NCI-H1092 (cell line): ENCODE results near the gene ACBD6.

ENCODE experiments used
- DNase-seq: peaks from one replicate; lab custom pipeline; 2025; lab: John Stamatoyannopoulos, UW

Gene ACBD6

DNA sequence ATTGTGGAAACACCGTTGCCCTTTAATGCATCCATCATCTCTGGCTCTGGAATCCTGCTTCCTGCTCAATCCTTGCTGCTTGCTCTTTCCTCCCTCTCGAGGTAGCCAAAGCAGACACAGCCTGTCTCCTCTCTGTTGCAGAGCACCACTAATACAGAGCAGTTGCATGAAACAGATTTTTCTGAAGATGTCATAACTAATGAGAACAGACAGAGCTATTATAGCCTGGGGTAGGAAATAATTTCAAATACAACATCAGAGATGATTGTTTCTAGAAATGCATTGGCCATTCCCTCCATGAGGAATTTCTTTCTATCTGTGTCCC lies 23.3 kb upstream of the ACBD6 start:
- no peak for DNase-seq

DNA sequence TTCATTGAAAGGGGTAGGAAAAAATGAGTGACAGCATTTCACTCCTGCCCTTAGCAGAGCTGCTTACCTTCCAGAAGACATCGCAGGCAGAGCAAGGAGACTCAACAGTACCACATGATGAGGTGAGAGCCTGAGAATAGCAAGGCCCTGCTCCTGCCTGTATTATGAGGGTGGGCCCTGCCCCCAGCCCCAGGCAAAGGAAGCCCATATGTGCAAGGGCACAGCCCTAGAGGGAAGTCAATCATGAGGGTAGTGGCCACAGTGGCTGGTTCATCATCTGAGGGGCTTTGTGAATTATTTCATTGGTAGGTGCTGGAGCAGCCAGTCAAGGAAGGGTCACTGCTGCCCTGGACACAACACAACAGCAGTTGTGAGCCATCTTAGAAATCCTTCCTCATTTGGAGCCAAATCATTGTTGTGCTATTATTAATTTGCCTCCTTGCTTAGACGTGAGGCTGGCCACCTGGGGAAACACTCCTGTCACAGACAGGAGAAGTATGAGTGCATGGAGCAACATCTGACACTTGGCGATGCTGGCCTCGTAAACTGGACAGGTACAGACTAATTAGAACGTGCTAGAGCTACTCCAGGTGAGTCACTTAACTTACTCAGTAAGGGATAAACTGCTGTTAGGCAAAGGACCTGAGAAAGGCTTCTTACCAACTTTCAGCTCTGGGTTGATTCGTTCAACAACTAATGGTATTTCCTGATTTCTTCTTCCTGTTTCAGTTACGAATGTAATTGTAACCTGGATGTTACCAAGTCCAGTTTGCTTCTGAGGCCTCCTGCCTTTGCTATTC lies 22.7 kb upstream of the ACBD6 start:
- DNase-seq, result no peak

DNA sequence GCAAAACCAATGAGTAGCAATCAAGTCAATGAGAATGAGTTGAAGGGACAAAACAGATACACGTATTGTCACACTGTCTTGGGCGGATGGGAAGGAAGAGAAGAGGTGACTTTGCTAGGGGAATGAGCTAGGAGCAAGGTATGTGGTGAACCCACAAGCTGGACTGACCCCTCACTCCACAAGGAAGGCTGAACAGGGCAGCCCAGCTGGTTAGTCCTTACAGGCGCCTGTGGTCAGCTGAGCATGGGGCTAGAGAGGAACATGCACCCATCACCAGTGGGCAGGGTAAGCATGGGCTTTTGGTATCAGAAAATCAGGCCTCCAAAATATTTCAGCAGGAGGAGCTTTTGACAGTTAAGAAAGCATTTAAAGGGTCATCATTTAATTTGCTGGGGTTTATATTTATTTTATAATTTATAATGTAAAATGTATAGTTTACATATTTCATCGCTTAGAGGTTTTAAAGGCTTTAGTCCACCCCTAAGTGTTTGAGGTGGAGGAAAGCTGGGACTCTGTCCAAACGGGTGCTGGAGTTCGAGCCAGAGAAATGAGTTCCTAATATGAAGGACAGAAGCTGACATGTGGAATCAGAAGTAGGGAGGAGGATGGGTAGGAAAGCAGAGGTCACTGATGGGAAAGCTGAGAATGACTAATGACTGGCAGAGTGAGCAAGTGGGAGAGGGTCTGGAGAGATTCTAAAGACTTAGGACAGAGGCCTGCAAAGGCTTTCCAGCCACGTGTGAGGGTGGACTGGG lies 22.0 kb upstream of the ACBD6 start:
- DNase-seq, result no peak

DNA sequence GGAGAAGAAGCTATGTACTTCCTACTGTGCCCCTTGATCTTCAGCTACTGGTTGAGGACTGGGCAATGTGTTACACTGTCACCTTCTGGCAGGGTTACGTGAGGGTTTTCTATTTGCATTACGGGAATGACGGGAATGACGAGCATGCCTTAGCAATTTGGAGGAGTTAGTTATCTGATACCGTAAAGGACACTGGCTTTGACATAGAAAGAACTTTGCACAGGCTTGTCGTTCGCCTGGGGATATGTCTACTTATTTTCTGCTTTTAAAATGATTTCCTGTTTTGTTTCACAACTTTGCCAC lies 19.8 kb upstream of the ACBD6 start:
- DNase-seq, result no peak

DNA sequence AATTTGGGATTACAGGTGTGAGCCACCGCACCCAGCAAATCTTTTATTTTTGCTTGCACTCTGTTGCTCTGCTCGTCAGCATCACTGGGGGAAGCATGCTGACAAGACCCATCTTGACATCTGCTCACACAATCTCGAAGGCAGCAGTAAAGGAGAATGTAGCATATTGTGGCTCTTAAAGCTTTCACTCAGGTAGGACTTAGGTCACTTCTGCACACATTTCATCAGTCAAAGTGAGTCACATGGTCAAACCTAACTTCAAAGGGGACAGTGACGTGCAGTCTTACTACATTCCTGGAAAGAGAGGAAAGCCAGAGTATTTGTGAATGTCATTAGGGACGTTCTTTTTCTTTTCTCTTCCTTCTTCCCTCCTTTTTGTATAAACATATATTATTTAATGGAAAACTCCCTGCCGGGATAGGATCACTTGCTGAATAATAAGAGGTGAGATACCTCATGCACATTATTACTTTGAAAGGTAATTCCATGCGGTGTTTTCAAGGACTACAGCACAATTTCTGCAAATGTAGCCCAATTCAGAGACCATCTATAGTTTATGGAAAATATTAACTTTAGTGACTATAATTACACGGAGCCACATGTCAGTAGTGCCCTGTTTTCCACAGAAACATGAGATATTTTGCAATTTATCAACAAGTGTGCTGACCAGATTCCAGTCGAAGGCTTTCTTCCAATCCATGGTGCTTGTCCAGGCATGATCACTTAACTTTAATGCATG lies 19.3 kb upstream of the ACBD6 start:
- DNase-seq, result no peak

DNA sequence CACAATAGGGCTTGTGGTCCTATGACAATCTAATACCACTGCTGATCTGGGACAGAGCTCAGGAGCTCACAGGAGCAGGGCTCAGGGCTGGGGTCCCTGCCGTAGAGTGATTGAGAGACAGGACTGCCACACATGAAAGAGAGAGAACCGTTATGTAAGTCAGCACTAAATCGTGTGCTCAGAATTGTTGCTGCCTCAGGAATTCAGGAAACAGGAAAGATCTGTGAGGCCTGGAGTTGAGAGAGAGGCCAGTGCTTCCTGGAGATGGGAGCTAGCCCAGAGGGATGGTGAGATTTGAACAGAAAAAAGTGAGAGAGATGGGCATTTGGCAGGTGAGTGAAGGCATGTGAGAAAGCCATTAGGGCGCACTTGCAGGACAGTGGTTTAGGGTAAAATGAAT lies 17.5 kb upstream of the ACBD6 start:
- DNase-seq, result no peak

DNA sequence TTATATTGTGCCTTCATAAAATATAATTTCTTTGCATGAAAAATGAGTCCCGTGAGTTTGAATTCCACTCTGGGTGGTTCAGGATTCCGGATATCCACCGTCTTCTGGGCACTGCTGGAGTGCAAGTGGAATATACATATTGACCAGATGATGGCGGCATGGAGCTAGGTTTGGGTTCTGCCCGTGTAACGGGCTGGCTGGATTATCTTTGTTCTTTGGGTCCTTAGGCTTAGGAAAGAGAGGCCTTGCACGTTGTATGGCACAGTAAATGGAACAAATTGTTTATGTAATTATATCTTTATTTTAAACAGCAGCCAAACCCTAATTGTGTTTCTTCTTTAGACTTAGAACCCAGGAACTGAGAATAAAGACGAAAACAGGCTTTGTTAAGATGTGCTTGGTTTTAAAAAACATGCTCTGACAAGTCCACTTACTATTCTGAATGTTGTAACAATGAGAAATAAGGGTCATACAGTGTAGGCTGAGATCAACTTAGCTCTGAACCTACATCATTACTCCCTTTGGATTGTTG lies 13.5 kb upstream of the ACBD6 start:
- peak; percentile 73 for DNase-seq

DNA sequence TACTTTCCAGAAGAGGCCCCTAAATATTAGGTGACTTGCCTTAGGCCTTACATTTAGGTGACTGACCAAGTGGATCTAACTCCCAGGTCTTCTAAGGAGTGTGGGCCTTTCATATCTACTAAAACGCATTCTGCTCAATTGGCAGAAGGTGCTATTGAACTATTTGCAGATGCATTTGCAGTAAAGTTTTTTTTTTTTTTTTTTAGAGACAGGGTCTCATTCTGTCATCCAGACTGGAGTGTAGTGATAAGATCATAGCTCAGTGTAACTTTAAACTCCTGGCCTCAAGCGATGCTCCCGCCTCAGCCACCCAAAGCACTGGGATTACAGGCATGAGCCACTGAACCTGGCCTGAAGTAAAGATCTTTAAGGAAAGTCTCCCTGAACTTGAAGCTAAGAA lies 13.0 kb upstream of the ACBD6 start:
- DNase-seq, result no peak

DNA sequence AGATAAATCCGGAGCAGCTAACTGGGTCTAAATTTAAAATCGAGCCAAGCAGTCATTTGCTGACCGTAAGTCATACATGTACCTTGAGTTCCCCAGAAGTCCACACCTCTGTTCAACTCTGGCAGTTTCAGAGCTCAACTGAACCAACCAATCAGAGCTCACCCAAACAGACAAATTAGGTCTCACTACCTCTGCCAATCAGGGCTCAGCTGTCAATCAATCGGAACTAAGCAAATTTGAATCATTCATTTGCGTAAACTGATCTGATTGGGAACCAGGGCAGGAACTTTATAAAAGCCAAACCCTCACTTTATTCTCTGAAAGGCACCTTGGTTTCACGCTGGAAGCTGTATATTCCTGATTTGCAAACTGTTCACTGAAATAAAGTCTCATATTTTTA lies 11.2 kb upstream of the ACBD6 start:
- no peak for DNase-seq

DNA sequence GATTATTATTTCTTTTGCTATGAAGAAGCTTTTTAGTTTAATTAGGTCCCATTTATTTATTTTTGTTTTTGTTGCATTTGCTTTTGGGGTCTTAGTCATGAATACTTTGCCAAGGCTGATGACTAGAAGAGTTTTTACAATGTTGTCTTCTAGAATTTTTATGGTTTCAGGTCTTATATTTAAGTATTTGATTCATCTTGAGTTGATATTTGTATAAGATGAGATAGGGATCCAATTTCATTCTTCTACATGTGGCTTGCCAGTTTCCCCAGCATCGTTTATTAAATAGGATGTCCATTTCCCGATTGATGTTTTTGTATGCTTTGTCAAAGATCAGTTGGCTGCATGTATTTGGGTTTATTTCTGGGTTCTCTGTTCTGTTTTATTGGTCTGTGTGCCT lies 8.5 kb upstream of the ACBD6 start:
- DNase-seq, result no peak

DNA sequence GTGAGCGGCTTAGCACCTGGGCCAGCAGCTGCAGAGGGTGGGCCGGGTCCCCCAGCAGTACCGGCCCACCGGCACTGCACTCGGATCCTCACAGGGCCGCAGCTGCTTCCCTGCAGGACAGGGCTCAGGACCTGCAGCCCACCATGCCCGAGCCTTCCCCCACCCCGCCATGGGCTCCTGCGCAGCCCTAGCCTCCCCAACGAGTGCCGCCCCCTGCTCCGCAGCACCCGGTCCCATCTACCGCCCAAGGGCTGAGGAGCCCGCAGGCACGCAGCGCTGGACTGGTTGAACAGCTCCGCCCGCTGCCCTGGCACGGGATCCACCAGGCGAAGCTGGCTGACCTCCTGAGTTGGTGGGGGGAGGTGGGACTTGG lies 6.3 kb upstream of the ACBD6 start:
- DNase-seq, result no peak

DNA sequence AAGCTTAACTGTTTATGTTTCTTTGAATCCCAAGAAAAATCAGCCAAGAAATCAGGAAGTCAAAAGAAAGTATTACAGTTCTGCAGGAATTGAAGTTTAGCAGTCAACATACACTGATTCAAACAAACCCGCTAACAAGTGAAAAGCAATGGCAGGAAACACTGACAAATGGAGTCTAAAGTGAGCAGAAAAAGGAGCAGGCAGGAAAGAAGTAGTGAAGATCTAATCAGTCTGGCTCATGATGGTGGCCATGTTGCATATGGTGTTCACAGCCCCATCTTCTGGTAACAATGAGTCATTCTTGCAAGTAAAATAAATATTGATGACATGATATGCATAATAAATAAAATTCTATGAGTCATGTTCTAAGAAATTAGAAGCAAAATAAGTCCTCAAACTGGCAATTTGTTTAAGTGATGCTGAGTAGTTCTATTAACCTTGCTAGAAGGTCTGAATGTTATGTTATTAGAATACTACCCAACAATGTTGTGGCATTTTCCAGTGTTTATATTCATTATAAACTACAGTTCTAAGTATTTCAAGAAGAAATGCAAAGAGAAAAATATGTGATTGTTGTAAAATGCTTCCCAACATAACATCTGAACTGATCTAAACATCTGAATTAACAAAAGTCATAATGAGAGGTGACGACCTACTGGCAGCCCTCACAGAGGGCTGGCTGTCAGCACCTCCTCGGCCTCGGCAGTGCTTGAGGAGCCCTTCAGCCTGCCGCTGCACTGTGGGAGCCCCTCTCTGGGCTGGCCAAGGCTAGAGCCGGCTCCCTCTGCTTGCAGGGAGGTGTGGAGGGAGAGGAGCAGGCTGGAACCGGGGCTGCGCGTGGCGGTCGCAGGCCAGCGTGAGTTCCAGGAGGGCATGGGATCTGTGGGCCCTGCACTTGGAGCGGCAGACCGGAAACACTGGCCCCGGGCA lies 5.7 kb upstream of the ACBD6 start:
- no peak for DNase-seq

DNA sequence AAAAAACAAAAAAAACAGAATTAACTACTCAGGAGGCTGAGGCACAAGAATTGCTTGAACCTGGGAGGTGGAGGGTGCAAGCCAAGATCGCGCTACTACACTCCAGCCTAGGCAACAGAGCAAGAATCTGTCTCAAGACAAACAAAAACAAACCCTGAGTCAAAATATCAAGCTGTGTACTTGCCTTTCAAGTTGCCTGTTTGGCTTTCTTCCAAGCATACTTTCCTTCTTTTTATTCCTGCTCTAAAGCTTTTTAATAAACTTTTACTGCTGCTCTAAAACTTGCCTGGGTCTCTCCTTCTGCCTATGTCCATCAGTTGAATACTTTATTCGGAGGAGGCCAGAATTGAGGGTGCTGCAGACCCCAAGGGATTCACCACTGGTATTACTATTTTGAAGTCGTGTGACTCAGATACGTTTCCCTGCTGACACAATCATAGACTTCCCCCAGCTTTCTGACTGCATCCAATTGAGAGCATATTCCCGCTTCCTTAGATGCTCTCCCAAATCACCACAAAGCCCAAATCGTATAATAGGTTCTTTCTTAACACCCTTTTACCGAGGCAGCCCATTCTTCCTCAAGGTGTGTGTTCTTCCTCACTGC lies 3.5 kb upstream of the ACBD6 start:
- DNase-seq, result no peak

DNA sequence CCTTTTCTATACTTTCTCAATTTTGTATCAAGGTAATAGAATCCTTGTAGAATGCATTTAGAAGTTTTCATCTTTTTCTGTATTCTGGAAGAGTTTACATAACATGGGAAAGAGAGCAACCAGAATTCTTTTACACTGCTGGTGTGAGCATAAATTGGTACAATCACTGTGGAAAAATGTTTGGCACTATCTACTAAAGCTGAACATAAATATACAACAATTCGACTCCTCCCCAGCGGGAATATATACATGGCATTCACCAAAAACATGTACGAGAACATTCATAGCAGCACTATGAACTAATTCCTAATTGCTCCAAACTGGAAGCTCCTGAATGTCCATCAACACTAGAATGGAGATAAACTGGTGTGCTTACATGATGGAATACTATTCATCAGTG lies 1.8 kb upstream of the ACBD6 start:
- no peak for DNase-seq

DNA sequence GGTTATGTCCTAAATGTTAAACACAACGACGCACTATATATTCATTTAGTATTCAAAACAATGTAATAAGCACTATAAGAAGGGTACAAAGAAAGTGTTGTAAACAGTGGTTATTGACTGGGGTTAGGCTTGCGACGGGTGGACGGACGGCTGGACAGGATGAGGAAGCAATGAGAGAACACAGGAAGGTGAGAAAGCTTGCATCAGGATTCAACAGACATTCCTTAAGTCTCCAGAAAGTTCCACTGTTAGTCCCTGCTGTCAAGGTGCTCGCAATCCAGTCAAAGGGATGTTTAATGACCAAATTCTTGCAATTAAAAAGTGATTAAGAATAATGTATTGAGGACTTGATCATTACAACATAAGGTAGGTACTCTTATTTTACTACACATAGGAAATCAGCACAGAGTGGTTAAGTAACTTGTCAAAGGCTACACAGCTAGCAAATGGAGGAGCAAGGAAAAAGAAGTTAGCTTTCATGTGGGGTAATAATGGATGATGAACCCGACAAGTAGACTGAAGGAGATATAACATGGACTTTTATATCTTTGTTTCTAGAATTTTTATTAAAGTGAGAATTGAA lies 994 bp upstream of the ACBD6 start:
- no peak for DNase-seq

DNA sequence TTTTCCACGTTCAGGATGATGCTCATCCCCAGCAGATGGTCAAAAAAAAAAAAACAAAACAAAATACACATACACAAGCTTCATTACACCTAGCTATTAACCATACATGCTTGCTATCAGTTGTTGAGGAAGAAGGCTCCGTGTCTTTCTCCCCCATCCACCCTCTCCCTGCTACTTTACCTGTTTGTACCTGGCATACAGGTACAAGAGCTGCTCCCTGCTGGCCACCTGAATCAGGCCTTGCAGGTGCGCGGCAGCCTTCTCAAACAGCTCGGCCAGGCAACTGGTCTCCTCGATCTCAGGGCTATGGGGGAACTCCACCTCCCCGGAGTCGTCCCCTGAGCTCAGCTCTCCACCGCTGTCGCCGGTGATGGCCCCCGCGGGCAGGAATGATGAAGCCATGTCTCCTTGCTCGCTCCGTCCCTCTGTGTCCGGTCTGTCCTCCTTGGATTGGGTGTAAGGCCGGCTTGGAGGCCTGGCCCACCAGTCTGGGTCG lies 464 bp downstream of the ACBD6 start:
- DNase-seq, result peak; percentile 77

DNA sequence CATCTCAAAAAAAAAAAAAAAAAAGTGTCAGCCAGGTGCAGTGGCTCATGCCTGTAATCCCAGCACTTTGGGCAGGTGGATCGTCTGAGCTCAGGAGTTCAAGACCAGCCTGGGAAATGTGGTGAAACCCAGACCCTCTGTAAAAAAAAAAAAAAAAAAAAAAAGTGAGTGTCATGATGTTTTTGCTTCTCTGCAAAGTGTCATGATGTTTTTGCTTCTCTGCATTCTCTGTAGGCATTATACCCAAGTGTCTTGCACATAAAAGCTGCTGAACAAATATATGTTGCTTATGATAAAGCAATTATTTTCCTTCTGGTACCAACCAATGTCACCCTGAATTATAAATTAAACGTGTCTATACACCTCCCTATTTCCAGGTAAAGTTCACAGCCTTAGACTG lies 1.7 kb downstream of the ACBD6 start:
- DNase-seq, result no peak

DNA sequence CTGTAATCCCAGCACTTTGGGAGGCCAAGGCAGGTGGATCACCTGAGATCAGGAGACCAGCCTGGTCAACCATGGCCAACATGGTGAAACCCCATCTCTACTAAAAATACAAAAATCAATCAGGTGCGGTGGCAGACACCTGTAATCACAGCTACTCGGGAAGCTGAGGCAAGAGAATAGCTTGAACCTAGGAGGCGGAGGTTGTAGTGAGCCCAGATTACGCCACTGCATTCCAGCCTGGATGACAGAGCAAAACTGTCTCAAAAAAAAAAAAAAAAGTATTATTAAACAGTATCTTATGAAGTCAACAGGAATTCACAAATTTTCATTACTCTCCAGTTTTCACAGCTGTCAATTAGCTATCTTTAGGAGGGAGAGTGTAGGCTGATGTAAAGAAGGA lies 3.8 kb downstream of the ACBD6 start:
- no peak for DNase-seq

DNA sequence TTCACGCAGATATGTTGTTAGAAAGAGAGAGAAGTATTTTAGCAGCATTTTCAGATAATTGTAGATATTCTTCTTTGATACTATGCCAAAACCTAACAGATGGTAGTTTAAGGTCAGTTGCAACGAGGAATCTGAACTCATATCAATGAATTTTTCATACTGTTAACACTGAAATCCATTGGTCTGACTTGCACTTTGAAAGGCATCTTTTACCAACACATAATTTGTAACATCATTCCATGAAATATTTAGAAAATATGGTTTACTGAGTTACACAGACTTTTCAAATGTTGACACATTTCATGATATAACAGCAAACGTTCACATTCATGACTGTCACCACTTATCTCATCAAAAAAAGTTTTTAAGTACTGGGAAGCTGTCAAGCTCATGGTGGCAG lies 4.6 kb downstream of the ACBD6 start:
- DNase-seq, result no peak

DNA sequence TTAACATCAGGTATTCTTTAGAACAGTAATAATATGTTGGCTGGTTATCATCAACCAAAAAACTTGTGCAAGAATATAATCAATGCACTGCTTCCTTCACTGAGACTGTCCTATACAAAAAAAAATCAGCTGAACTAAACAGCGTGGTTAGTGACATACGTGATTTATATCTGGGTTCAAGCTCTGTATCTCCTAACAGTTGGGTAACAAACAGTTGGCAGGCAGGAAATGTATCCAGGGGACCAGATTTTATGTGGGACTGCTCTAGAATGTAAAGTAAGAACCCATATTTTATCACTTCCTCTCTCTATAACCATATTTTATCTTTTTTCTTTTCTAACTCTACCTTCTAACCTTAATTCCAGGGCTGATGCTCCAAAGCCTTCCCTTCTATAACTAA lies 8.0 kb downstream of the ACBD6 start:
- no peak for DNase-seq

DNA sequence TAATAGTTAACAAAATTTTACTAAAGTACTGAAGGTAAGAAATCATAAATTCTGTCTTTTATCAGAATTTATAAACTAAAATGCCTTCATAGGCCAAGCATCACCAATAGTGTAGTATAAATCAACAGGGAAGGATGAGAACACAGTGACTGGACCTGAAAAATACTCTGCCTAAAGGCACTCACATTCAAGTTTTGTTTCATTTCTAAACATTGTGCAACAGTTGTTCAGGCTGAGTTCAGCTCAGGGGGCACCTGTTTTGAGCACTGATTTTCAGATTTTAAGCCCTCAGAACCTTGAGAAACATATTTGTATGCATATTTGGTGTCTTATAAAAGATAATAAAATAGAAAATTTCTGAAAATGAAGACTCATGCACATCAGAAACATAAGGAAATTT lies 12.4 kb downstream of the ACBD6 start:
- DNase-seq, result no peak
